RCC 7860 (cell line): ENCODE measurements around the gene CCDC86.
"Not testable (repeated sequence)": the region's sequence is repeated elsewhere in the genome, so short reads cannot be mapped to it uniquely, and the experiment has no call there.

Experiments used
- DNase-seq: peaks from one replicate; pipeline ENCODE4 v3.0.0-alpha.2; 2015; ENCODE audit warnings: low spot score
- FAIRE-seq: peaks from 2 replicates; lab custom pipeline; 2012; peaks lifted over from hg19 to GRCh38; lab: Jason Lieb, UNC

Gene CCDC86

GRCh38 chr11:60841797-60842667, at the start of gene CCDC86:
Gene CCDC86, plus strand, starts transcription at chr11:60842113. Its CDS starts 12 bp downstream, at chr11:60842125.
- FAIRE-seq (no peak), DNase-seq (peak; percentile 81)

DNA sequence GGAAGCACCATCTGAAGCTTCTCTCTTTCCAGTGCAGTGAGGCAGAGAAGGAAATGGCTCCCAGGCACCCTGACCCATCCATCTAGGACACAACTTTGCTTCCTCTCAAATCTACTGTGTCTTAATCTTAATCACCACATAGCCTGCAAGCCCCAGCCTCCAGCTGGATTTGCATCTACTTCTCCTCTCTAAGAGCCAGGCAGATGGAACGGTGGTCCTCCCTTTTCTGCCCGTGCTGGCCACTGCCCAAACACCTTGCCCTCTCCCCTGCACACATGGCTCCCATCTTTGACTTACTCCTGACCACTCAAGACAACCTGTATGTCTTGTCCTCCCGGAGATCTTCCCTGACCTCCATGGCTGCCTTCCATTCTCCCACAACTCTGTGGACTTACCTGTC, 49.4 kb upstream of the CCDC86 start:
- FAIRE-seq (no peak), DNase-seq (no peak)

- no peak for DNase-seq
- no peak for FAIRE-seq
Measured at GRCh38 chr11:60795291-60795690, 46.6 kb upstream of the CCDC86 start.

GRCh38 chr11:60797846-60798630, 43.9 kb upstream of the CCDC86 start:
- FAIRE-seq (no peak), DNase-seq (no peak)

DNA sequence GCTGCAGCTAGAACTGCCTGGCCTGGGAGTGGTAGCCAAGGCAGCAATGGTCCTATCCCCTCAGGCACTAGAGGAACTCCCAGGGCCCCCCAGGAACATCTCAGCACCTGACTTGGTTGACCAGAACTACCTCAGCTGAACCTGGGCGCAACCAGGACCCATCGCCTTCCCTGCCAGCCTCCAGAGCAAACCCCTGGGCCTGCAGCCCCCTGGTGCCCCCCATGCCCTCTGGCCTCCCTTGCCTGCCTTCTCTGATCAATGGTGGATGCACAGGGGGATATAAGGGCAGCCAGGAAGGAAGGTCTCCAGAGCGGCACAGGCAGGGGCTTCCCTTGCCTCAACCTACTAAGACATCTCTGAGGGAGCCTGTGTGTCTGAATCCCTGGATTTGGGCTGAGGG, 43.3 kb upstream of the CCDC86 start:
- FAIRE-seq (no peak), DNase-seq (no peak)

DNA sequence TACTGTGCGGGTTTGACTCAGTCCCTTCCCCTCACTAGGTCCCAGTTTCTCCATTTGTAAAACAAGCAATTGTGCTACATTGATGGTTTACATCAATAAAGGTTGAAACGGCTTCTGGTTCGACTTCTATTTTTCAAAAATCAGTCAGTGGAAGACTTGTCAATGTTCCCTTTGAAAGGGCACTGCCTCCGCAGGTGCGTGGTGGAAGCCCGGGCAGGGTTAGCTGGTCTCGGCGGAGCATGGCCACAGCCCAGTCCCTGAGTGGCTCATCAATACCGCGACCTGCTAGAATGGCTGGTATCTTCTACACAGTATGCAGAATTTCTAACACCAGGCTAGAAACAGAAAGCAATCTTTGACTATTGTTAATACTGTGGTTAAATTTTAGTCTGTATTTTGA, 40.7 kb upstream of the CCDC86 start:
- FAIRE-seq, result no peak

DNA sequence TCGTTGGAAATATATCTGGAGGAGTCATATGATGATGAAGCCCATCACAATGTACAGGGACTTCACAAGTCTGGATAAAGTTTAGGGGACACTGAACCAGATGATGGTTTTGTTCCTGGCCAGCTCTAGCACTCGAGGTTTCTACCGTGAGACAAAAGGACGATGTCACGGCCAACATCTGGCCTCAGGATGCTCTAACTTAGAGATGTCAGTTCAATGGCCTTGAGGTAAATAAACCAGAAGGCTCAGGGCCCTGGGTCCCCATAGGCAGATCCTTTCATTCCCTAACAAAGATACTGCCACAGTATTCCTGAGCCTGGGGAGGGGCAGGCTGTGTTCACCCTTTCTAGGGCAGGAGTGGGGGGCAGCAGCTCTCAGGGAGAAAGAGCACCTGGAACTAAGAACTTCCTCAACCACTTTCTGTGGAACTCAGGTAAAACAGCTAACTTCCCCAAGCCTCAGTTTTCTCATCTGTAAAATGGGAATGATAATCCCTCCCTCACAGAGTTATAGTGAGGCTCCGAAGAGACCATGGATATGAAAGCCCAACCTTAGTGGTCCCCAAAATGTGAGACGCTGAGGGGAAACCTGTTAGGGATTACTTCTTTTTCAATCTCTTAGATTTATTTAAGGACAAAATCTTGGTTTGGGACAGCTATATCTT, 38.5 kb upstream of the CCDC86 start:
- no peak for FAIRE-seq
- no peak for DNase-seq

More for the DNA sequence above, 40.7 kb upstream of the CCDC86 start:
- DNase-seq, result no peak

DNA sequence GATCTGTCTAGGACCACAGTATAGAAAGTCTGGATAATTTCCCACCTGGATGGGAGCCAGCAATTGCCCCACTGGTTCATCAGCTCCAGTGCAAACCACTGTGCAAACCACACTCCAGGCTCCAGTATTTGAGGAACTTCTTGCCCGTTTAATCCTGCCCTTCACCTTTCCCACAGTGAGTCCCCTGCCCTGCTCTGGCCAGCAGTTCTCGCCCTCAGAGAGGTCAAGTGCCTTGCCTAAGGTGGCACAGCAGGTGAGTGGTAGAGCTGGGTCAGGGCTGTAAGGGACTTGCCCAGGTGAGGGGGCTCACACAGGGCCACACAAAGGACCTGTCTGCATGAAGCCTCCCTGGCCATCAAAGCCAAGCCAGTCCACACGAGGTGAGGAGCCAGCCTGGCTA, 32.7 kb upstream of the CCDC86 start:
- DNase-seq, result no peak
- FAIRE-seq, result no peak

GRCh38 chr11:60809691-60810090, 32.2 kb upstream of the CCDC86 start:
- FAIRE-seq (no peak), DNase-seq (no peak)

GRCh38 chr11:60810151-60810550, 31.8 kb upstream of the CCDC86 start:
- DNase-seq (no peak), FAIRE-seq (no peak)

DNA sequence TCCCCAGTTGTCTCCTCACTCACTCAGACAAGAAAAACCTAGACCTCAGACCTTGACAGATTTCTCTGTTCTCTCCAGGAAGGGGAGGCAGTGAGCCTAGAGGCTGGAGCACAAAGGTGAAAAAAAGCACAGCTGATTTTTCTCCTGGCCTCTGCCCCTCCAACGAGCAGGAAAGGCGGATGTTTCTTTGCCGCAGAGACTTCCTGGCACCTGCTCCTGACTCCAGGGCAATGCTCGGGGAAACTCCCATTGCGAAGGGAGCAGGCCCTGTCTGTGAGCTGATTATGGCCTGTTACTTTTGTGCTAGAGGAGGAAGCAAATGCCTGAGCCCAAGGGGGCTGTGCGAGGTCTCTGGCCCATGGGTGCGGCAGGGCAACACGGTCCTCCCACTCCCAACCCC, 31.3 kb upstream of the CCDC86 start:
- DNase-seq (no peak), FAIRE-seq (no peak)

DNA sequence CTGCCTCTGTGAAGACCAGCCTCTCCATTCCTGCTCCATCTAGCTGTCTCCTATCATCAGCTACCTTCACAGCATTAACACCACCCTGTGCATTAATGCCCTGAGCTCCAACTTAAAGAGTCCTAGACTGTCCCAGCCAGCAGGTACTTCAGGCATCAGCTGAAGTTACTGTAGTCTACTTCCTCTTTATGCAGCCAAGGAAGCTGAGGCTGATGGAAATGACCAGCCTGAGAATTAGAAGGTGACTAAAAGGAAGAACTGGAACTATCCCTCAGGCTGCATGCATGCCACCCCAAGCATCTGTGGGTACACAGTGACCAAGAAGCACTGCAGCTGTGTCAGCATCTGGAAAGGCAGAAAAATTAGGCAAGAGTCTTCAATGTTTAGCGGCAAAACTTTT, 28.6 kb upstream of the CCDC86 start:
- FAIRE-seq (no peak), DNase-seq (no peak)

GRCh38 chr11:60814112-60814511, 27.8 kb upstream of the CCDC86 start:
- FAIRE-seq (no peak), DNase-seq (no peak)

- FAIRE-seq, result no peak
- no peak for DNase-seq
Measured at GRCh38 chr11:60816590-60817157, 25.2 kb upstream of the CCDC86 start.

DNA sequence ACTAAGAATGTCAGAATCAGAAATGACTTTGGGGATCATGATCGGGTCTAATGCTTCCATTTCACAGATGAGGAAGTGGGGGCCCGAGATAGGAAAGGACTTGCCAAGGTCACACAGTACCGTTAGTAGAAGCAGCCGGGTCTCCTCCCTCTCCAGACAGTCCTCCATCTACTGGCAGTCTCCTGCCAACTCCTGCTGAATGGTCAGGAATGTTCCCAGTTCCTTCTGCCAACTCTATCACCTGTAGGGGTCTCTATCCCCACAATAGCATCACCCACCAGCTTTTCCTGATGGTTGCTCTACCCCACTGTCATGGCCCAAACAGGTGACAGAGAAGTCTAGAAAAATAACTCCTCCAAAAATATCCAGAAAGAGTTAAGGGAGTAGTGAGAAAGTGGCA, 23.9 kb upstream of the CCDC86 start:
- DNase-seq (no peak), FAIRE-seq (no peak)

DNA sequence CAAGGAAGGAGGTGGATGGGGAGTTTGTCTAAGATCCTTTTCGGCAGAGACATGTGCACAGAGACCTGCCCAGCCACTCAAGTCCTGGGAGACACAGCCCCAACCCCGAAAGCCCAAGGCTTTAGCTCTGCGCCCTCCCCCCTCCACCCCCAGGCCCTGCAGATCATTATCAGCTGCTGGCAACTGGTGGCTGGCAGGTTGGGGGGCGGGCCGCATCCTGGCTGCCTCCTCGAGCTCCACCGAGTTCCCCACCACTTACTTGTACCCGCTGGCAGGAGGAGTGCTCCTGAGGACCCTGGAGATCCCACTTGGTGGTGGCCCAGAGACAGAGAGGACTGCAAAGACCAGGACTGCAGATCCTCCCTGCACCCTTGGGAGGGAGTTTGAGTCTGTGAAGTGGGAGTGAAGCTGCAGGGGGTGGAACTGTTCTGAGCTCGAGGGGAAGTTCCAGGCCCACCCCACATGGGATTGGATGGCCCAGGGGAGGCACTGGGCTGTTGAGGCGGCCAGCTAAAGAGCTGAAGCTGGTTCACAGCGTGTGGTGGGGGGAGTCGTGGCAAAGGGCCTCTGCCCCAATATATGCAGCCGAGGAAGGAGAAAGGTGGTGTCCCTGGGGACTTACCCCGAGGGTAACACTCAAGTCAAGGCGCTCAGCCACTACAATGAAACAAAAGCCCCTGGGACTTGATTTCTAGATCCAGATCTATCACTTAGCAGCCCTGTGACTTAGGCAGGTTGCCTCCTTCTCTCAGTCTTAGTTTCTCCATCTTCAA, 19.9 kb upstream of the CCDC86 start:
- no peak for FAIRE-seq
- no peak for DNase-seq

- not testable (repeated sequence) for DNase-seq, FAIRE-seq
Measured at GRCh38 chr11:60823745-60824306, 18.1 kb upstream of the CCDC86 start.

GRCh38 chr11:60825118-60825517, 16.8 kb upstream of the CCDC86 start:
- no peak for FAIRE-seq
- DNase-seq, result no peak

- FAIRE-seq (no peak), DNase-seq (no peak)
Measured at GRCh38 chr11:60825790-60826189, 16.1 kb upstream of the CCDC86 start.
